Measurements from ENCODE around the gene ACACB. TPM values are rescaled to one million over a fixed set of nuclear protein-coding genes. Genes with fewer than 3 reads are reported as not detected.

ACACB gene
- total RNA-seq, 1 experiment from 2014 or later: 2.3 TPM

GRCh38 chr12:109277255-109277898 is 161.0 kb downstream of the ACACB start:
- no peak for DNase-seq (ENCODE audit: low read depth)

DNA sequence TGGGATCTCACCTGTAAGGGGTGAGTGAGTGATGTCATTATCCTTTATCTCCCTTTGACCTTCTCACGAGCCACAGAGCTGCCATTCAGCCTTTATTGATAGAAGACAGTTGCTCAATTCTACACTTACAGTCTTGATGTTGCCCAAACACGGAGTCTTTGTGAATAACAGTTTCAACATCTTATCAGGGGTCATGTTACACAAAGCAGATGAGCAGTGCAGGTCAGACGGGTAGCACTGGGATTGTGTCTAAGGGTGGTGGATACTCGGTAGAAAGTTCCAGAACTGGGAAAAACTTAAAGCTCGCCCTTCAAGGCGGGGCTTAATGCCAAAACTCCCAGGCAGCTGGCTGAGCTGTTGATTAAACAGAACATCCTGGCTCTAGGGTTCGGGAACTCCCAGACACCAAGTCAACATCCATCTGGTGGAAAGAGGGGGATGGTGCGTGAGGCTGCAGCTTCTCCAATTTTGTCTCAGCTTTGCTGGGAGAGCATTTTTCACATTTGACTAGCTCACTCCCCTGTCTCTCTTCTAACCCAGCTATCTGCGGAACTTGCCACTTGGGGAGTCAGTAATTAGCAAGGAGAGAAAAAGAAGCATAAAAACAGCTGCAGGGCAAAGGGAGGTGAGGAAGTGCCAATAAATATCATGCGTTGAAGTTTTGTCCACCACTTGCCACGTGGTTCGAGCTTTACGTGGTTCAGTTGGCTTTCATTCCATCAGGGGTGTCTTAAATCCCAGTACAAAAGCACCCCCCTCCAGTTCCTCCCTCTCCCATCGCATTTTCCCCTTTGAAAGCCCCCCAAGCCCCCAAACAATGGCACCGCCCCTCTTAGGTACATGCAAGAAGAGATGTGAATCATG is 161.7 kb downstream of the ACACB start:
- peak; percentile 24 for DNase-seq (ENCODE audit: low read depth)

- no peak for DNase-seq (ENCODE audit: low read depth)
These were observed 162.5 kb downstream of the ACACB start for GRCh38 chr12:109278912-109279311.

DNA sequence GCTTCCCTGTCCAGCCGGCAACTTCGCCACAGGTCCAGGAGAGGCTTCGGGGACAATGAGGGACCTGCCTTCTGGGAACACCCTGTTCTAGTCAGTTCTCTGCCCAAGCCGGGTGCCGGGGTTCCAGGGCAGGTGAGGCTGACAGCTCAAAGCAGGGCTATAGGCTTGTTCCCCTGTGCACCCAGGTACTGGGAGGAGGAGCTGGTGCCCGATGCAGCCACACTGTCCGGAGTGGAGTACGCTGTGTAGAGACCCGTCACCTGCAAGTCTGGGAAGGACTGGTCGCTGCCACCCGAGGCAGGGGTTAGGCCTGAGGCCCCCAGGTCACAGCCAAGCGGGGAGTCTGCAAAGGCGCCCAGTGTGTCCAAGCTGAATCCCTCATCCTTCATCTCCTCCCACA is 163.1 kb downstream of the ACACB start:
- no peak for DNase-seq (ENCODE audit: low read depth)

GRCh38 chr12:109281452-109281851 is 165.1 kb downstream of the ACACB start:
- DNase-seq (ENCODE audit: low read depth): no peak

DNA sequence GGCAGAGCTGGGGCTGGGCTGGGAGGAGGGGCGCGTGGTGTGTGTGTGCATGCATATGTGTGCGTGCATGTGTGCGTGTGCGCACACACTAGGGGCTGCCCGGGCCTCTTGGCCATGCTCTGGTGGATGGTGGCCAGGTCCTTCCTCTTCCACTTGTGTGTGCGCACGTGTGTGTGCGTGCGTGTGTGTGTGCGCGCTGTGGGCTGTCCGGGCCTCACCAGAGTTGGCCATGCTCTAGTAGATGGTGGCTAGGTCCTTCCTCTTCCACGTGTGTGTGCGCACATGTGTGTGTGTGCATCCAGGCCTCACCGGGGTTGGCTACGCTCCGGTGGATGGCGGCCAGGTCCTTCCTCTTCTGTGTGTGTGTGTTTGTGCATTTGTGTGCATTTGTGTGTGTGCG is 168.0 kb downstream of the ACACB start:
- DNase-seq (ENCODE audit: low read depth): no peak

GRCh38 chr12:109286252-109286651 is 169.9 kb downstream of the ACACB start:
- no peak for DNase-seq (ENCODE audit: low read depth)

GRCh38 chr12:109286652-109287051 is 170.3 kb downstream of the ACACB start:
- DNase-seq (ENCODE audit: low read depth): no peak

DNA sequence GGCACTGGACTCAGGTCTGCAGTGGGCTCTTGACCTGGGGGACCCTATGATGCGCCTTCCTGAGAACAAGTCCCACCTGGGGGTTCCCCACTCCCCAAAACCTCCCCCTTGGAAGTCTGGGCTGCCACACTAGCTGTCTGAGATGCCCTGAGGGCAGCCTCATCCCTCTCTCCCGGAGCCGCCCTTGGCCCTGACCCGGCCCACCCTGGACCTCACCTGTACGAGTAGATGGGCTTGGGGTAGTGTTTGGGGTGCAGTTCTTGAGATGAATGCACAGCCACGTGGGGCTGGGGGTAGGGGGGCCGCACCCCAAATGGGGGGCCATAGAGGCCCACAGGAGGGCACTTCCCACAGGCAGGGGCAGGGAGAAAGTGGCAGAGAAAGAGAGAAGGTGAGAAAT is 170.8 kb downstream of the ACACB start:
- DNase-seq (ENCODE audit: low read depth): no peak

DNA sequence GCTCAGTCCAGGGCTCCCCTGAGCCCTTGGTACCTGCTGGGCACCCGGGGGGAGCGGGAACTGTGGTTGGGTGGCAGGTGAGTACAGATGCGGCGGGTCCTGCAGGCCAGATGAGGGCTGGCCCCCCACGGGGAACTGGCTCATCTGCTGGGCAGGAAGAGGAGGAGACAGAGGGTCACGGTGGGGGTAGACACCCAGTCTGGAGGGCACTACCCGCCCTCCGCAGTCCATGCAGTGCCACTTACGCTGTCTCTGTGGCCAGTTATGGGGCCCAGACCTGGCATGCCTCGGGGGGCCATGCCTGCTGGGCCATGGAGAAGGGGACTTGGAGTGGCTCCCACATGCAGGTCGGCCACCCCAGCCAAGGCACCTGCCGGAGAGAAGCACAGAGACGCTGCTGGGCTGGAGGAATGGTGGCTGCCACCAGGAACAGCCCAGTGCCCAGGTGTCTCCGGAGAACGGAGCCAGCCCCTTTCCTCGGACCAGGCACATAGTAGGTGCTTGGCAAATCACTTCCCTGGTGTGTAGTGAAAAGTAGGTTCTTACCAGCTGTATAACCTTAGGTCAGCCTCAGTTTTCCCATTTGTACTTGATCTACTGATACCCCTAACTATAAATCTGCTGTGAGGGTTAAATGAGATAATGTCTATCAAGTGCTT is 171.6 kb downstream of the ACACB start:
- no peak for DNase-seq (ENCODE audit: low read depth)

DNA sequence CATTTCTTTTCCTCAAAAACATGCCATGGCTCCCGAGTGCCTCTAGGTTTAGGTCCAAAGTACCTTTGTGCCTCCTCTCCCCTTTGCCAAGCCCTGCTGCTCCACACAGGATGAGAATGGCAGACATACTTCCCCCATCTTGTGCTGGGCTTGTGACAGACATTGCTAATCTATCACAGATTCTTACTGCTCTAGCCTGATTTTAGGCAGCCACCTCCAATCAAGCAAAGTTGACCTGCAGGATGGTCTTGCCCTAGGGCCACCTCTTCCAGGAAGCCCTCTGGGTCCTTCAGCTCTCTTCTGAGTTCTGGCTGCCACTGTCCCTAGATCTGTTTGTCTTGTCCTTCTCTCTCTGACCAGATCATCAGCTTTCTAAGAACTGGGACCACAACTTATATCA is 172.2 kb downstream of the ACACB start:
- DNase-seq (ENCODE audit: low read depth): no peak

GRCh38 chr12:109289004-109289403 is 172.6 kb downstream of the ACACB start:
- DNase-seq (ENCODE audit: low read depth): peak; percentile 12

DNA sequence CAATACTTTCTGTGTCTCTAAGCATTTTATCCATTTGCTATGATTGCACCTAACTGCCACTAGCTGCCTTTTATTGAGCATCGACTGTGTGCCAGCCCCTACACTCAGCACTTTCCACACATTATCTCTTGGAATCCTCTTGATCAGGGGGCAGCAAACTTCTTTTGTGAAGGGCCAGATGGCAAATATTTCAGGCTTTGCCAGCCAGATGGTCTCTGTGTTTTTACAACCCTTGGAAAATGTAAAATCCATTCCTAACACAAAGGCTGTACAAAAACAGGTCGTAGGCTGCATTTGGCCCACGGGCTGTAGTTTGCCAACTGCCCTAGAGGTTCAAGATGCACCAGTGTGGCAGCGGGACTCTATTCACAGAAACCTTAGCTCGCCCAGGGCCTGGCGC is 173.2 kb downstream of the ACACB start:
- no peak for DNase-seq (ENCODE audit: low read depth)

GRCh38 chr12:109290061-109290460 is 173.7 kb downstream of the ACACB start:
- DNase-seq (ENCODE audit: low read depth): no peak

DNA sequence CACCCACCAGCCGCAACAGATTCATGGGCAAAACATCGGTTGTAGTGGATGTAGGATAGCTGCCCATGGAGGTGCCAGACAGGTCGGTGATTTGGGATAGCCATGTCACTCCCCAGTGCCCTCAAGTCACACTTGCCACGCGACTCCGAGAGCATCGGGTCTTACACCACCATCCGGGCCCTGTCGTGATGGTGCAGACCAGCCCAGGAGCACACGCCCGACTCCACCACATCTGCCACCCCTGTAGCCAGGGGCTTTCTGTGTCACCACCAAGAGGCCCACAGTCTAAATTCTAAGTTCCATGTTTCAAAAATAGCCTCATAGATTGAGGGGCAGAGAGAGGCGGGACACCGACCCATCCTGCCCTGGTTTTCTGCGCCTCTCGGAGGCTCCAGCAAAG is 174.7 kb downstream of the ACACB start:
- no peak for DNase-seq (ENCODE audit: low read depth)

GRCh38 chr12:109291521-109292341 is 175.3 kb downstream of the ACACB start:
- DNase-seq (ENCODE audit: low read depth): peak; percentile 48

DNA sequence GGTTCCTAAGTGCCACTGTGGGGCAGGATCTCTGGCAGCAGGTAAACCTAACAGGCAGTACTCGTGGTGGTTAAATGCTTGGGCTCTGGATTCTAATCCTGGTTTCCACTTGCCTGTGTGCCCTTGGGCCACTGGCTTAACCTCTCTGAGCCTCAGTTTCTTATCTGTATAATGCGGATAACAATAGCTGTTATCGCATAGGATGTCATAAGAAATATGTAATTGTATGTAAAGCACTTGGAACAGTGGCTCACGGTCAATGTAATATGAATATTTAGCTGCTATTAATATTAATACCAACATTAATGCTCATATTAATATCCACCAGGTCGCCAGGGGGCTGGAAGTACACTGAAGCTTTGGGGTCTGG is 175.9 kb downstream of the ACACB start:
- no peak for DNase-seq (ENCODE audit: low read depth)

GRCh38 chr12:109293106-109293505 is 176.7 kb downstream of the ACACB start:
- no peak for DNase-seq (ENCODE audit: low read depth)

- no peak for DNase-seq (ENCODE audit: low read depth)
These were observed 178.0 kb downstream of the ACACB start for GRCh38 chr12:109294286-109294796.

GRCh38 chr12:109295764-109296425 is 179.5 kb downstream of the ACACB start:
- DNase-seq (ENCODE audit: low read depth): no peak

GRCh38 chr12:109296431-109296830 is 180.0 kb downstream of the ACACB start:
- no peak for DNase-seq (ENCODE audit: low read depth)
